Neural cell (in vitro differentiated cells): ENCODE results near the gene AP4S1.

Experiments used
- EZH2 ChIP-seq: fragments of 200-600, 300-800 bp; shearing (Covaris generic), sonication (generic); IDR thresholded peaks from 2 replicates; pipeline ENCODE4 v1.6.1; 2014; ENCODE audit warnings: antibody characterized with exemption, low read length, borderline replicate concordance, mild to moderate bottlenecking; ENCODE audit not compliant: insufficient read depth, poor library complexity, severe bottlenecking
- TAF1 ChIP-seq: IDR thresholded peaks from 2 replicates; pipeline ENCODE4 v1.6.1; 2012; ENCODE audit warnings: low read depth

- no peak for TF ChIP-seq EZH2
- no peak for TF ChIP-seq TAF1
Measured at GRCh38 chr14:31038521-31039166, 13.2 kb downstream of the AP4S1 start.
